ENCODE measurements around the gene HS3ST3A1. TPM values are rescaled to one million over a fixed set of nuclear protein-coding genes. Genes with fewer than 3 reads are reported as not detected.

HS3ST3A1 gene
- total and polyA plus RNA-seq, 2 donors from 2014 or later: 1.2 to 2.2 TPM

DNA sequence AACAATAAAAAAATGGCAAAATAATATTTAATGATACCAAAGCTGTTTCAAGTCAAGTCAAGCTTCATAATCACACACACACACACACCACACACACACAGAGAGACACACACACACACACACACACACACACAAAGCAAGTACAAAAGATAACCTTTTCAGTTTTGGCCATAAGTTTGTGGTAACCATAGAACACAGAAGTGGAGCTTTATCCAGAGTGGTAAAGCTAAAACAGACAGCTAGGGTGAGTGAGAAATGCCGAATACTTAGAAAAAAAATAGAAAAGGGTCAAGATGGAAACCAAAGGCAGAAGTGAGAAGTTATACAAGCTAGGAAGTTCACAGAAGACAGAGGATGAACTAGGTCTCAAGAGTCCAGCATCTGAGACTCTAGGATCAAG lies 79.0 kb downstream of the HS3ST3A1 start:
- FAIRE-seq: no peak
- no peak overlapping the region for H3K9ac ChIP-seq (ENCODE audit: low read length in 3 of 3)
- no peaks in the 10 kb centered on the region for H3K36me3 ChIP-seq (ENCODE audit: control insufficient read depth in 2 of 3, insufficient read depth in 3 of 3, low read length in 3 of 3)
- no peak for TF ChIP-seq CTCF (IDR thresholded peaks at IDR 0.05; ENCODE audit: borderline replicate concordance, extremely low read depth, insufficient read depth)
- intact Hi-C loops (cut with DNase I): no loop called here
- H3K27ac ChIP-seq (ENCODE audit: low read depth in 2 of 2, low read length in 2 of 2): no peak overlapping the region
- H3K27me3 ChIP-seq (ENCODE audit: control insufficient read depth, insufficient read depth, low read length): no peaks in the 10 kb centered on the region
- H3K4me3 ChIP-seq (ENCODE audit: low read length in 3 of 3): no peak overlapping the region
- no peaks in the 10 kb centered on the region for H3K4me1 ChIP-seq (ENCODE audit: control insufficient read depth in 2 of 3, insufficient read depth in 2 of 3, low read depth in 1 of 3, low read length in 3 of 3)
- no peaks in the 10 kb centered on the region for H3K9me3 ChIP-seq (ENCODE audit: control insufficient read depth in 2 of 3, insufficient read depth in 1 of 3, low read length in 3 of 3)
- DNase-seq: no peak

DNA sequence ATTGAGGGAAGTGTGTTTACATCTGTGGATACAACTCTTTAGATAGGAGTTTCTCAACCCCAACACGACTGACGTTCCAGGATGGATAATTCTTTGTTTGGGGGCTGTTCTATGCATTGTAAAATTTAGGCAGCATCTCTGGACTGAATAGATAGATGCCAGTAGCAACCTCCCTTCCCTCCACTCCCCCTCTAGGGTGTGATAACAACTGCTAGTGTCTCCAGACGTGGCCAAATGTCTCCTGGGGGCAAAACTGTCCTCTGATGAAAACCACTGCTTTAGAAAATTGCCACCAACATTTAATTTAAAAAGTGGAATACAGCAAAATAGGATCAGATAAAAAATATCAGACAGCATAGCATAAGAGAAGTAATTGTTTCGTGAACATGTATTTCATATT lies 79.9 kb downstream of the HS3ST3A1 start:
- intact Hi-C loops (cut with DNase I): no loop called here
- TF ChIP-seq CTCF (IDR thresholded peaks at IDR 0.05; ENCODE audit: borderline replicate concordance, extremely low read depth, insufficient read depth): no peak
- Histone ChIP-seq H3K4me3 (ENCODE audit: low read length in 3 of 3) (no peak overlapping the region), H3K27me3 (ENCODE audit: control insufficient read depth, insufficient read depth, low read length) (no peaks in the 10 kb centered on the region), H3K27ac (ENCODE audit: low read depth in 2 of 2, low read length in 2 of 2) (no peak overlapping the region), H3K36me3 (ENCODE audit: control insufficient read depth in 2 of 3, insufficient read depth in 3 of 3, low read length in 3 of 3) (no peaks in the 10 kb centered on the region), H3K9me3 (ENCODE audit: control insufficient read depth in 2 of 3, insufficient read depth in 1 of 3, low read length in 3 of 3) (no peaks in the 10 kb centered on the region), H3K9ac (ENCODE audit: low read length in 3 of 3) (no peak overlapping the region), H3K4me1 (ENCODE audit: control insufficient read depth in 2 of 3, insufficient read depth in 2 of 3, low read depth in 1 of 3, low read length in 3 of 3) (no peaks in the 10 kb centered on the region)
- FAIRE-seq (no peak), DNase-seq (no peak)

GRCh38 chr17:13520899-13521572 lies 80.7 kb downstream of the HS3ST3A1 start:
- no peak overlapping the region for H3K4me3 ChIP-seq (ENCODE audit: low read length in 3 of 3)
- DNase-seq (no peak), FAIRE-seq (no peak)
- intact Hi-C loops (cut with DNase I): no loop called here
- no peaks in the 10 kb centered on the region for H3K36me3 ChIP-seq (ENCODE audit: control insufficient read depth in 2 of 3, insufficient read depth in 3 of 3, low read length in 3 of 3)
- H3K27me3 ChIP-seq (ENCODE audit: control insufficient read depth, insufficient read depth, low read length): no peaks in the 10 kb centered on the region
- H3K27ac ChIP-seq (ENCODE audit: low read depth in 2 of 2, low read length in 2 of 2): no peak overlapping the region
- no peak overlapping the region for H3K9ac ChIP-seq (ENCODE audit: low read length in 3 of 3)
- H3K9me3 ChIP-seq (ENCODE audit: control insufficient read depth in 2 of 3, insufficient read depth in 1 of 3, low read length in 3 of 3): no peaks in the 10 kb centered on the region
- no peak for TF ChIP-seq CTCF (IDR thresholded peaks at IDR 0.05; ENCODE audit: borderline replicate concordance, extremely low read depth, insufficient read depth)
- no peaks in the 10 kb centered on the region for H3K4me1 ChIP-seq (ENCODE audit: control insufficient read depth in 2 of 3, insufficient read depth in 2 of 3, low read depth in 1 of 3, low read length in 3 of 3)
